Lung (tissue), 12 donors: ENCODE results near the gene KSR1. TPM values are rescaled to one million over a fixed set of nuclear protein-coding genes. Genes with fewer than 3 reads are reported as not detected.

Experiments used
- ATAC-seq: fragments of 200-7000 bp; cut with Tn5 transposase; one replicate; pipeline ENCODE4 v1.9.1; 2020; ENCODE audit warnings: moderate number of reproducible peaks; ENCODE audit not compliant: insufficient read depth, low FRiP score
- DNase-seq, 3 donors: peaks; one replicate each; pipeline ENCODE4 v3.0.0-alpha.2; 2013 to 2017
- H3K27ac ChIP-seq, 2 donors: one replicate each; pipeline ENCODE4 v1.5.1; 2013; ENCODE audit warnings: mild to moderate bottlenecking in 2 of 2, moderate library complexity in 2 of 2, control low read depth in 1 of 2, inconsistent platforms in 1 of 2, low read depth in 1 of 2, low read length in 1 of 2
- H3K27me3 ChIP-seq, 3 donors: one replicate each; pipeline ENCODE4 v1.5.1; 2013; ENCODE audit warnings: low read length in 2 of 3; ENCODE audit not compliant: control insufficient read depth in 3 of 3, insufficient read depth in 3 of 3
- H3K36me3 ChIP-seq, 4 donors: one replicate each; pipeline ENCODE4 v1.5.1; 2013; ENCODE audit warnings: low read length in 4 of 4, mild to moderate bottlenecking in 1 of 4, moderate library complexity in 1 of 4; ENCODE audit not compliant: control insufficient read depth in 4 of 4, insufficient read depth in 4 of 4
- H3K4me1 ChIP-seq, 5 donors: one replicate each; pipeline ENCODE4 v1.5.1; 2013; ENCODE audit warnings: low read length in 5 of 5, mild to moderate bottlenecking in 2 of 5, moderate library complexity in 1 of 5; ENCODE audit not compliant: control insufficient read depth in 5 of 5, insufficient read depth in 5 of 5
- H3K4me3 ChIP-seq: one replicate; pipeline ENCODE4 v1.5.1; 2013; ENCODE audit warnings: mild to moderate bottlenecking, control low read depth, moderate library complexity
- H3K9ac ChIP-seq, 2 donors: one replicate each; pipeline ENCODE4 v1.5.1; 2013; ENCODE audit warnings: low read length in 2 of 2, control low read depth in 1 of 2; ENCODE audit not compliant: insufficient read depth in 1 of 2
- H3K9me3 ChIP-seq, 4 donors: one replicate each; pipeline ENCODE4 v1.5.1; 2013; ENCODE audit warnings: low read length in 3 of 4, mild to moderate bottlenecking in 1 of 4, moderate library complexity in 1 of 4; ENCODE audit not compliant: control insufficient read depth in 4 of 4, insufficient read depth in 3 of 4
- WGBS, 2 donors: extraction: QIAGEN DNeasy Blood & Tissue Kit; methylation state at CpG; one replicate each; pipeline ENCODE4 v1.1.7; 2013; 5-methylcytosine and 5-hydroxymethylcytosine counted together
- polyA plus RNA-seq, 2 donors: library from polyadenylated mRNA; stranded (reverse); fragments of 200-250 nt; gene quantifications; one replicate each; pipeline ENCODE4 v1.2.1, GENCODE V29; 2013
- total RNA-seq, 2 donors: library from RNA; depleted of rRNA in 1 of 2; stranded (reverse); fragments of >200 nt in 1 of 2; gene quantifications; one replicate each; pipeline ENCODE4 v1.2.1, GENCODE V29; 2014 to 2021
- TF ChIP-seq, protein P1 (sequence below): IDR thresholded peaks from 2 replicates; pipeline ENCODE4 v1.5.1; 2012; ENCODE audit warnings: mild to moderate bottlenecking; ENCODE audit errors: control extremely low read depth, extremely low read depth
- donor health status: control.
- donor health status: control.
- donor health status: Bipolar disorder and iron deficiency.
- donor health status: healthy.
- donor health status: DM: yes; HTN: yes; CAD: no.

The KSR1 gene
- total and polyA plus RNA-seq, 4 donors: 26.8 to 70.0 (median 42.3) TPM

DNA sequence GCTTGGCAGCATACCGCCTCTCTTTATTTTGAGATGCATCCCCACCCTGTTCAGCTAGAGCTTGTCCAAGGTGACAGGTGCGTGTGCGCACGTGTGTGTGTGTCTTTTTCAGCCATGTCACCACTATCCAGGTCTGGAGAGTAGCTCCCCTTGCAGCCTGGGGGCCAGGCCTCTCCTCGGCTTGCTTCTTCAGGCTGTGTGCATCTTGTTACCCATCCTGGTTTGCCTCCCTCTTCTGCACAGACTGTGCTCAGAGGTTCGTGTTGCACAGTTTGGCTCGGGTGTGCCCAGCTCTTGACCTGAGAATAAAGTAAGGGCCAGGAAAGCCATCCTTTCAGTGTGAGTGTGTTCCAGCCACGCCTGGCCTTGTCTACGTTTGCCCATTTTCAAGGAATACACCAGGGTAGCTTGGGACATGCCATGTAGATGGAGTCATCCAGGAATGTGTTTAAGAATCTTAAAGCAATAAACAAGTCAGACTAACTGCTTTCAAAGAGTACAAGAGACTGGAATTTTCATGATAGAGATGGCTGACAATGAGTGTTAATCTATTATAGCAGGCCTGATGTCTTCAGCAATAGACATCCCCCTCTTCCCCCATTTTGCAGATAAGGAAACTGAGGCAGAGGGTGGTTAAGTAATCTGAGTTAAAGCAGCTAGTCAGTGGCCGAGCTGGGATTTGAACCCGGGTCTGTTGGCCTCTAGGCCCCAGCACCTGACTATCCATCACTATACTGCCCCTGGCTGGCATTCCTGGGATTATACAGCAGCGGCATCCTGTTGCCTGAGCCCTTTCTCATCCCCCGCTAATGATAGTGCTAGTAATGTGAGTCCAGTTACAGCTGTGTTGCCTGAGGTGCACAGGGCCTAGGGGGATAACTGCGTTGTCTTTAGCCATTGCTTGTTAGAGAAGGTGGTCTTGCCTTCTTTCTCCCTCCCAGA lies 77.9 kb downstream of the KSR1 start:
- WGBS, 2 donors: 86 to 91% methylated on average over 14 of the region's 14 CpGs
- H3K9ac ChIP-seq: no peak overlapping the region
- H3K27ac ChIP-seq: no peak overlapping the region
- DNase-seq (no peak), ATAC-seq (no peak)
- no peaks in the 10 kb centered on the region for H3K9me3 ChIP-seq
- H3K36me3 ChIP-seq: no peaks in the 10 kb centered on the region
- no peak overlapping the region for H3K4me3 ChIP-seq
- H3K27me3 ChIP-seq: no peaks in the 10 kb centered on the region
- H3K4me1 ChIP-seq: peaks cover 0 to 49% (median 32%) of the 10 kb centered on the region in 5 donors
- TF ChIP-seq, protein P1, sequence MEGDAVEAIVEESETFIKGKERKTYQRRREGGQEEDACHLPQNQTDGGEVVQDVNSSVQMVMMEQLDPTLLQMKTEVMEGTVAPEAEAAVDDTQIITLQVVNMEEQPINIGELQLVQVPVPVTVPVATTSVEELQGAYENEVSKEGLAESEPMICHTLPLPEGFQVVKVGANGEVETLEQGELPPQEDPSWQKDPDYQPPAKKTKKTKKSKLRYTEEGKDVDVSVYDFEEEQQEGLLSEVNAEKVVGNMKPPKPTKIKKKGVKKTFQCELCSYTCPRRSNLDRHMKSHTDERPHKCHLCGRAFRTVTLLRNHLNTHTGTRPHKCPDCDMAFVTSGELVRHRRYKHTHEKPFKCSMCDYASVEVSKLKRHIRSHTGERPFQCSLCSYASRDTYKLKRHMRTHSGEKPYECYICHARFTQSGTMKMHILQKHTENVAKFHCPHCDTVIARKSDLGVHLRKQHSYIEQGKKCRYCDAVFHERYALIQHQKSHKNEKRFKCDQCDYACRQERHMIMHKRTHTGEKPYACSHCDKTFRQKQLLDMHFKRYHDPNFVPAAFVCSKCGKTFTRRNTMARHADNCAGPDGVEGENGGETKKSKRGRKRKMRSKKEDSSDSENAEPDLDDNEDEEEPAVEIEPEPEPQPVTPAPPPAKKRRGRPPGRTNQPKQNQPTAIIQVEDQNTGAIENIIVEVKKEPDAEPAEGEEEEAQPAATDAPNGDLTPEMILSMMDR: no peak

DNA sequence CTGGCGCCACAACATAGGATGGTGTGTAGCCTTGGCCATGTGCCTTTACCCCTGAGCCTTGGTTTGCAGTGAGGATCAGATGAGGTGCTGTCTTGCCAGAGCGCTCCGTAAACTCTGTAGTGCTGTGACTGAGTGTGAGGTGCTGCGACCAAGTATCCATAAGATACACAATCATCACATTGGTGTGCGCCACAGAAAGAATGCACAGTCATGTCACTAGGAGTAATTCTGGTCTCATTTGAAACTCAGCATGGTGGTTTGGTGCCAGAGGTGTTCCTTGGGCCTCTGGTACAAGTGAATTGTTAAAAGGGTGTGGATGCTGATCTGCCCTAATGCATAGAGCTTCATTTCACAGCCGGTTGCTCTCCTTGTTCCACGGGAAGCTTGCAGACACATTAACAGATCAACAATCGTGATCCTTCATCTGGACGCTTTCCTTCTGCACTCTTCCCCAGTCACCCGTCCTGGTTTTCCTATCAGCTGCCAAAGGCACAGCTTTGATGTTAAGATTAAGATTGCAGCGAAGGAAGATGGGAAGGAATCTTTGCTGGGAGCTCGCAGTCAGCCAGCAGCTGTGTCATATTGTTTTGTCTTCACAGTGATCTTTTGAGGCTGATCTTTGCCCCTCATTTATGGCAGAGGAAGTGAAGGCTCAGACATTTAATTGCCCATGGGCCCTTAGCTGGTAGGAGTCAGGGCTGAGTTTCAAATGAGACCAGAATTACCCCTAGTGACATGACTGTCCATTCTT lies 79.1 kb downstream of the KSR1 start:
- Histone ChIP-seq H3K27me3 (no peaks in the 10 kb centered on the region), H3K4me3 (no peak overlapping the region), H3K9ac (peak overlapping the region in 1 of 2 donors; percentile 46), H3K9me3 (no peaks in the 10 kb centered on the region), H3K36me3 (no peaks in the 10 kb centered on the region), H3K27ac (peak overlapping the region in 1 of 2 donors; percentile 66), H3K4me1 (peaks cover 0 to 54% (median 39%) of the 10 kb centered on the region in 5 donors)
- TF ChIP-seq, protein P1: no peak
- no peak for ATAC-seq
- 77 to 85% methylated on average over 12 of the region's 12 CpGs for WGBS, 2 donors
- peak in 2 of 3 donors; percentile 71 to 73 for DNase-seq

DNA sequence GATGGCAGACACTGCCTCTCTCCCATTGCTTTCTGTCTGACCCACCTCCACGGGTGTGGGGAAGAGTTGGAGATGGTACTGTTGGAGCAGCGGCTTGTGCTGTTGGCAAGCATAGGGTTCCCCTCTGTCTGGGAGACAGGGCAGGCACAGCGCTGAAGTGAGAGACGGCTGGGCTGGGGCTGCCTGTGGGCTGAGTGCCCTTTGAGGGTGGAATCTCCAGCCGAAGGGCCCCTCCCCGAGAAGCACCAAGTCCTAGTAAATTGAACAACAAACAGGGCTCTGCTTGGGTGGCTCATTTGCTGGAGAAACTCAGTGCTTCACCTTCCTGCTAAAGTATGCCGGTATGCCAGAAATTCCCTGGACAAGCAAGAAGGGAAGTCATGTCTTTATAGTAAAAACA lies 79.7 kb downstream of the KSR1 start:
- Histone ChIP-seq H3K4me3 (no peak overlapping the region), H3K9ac (no peak overlapping the region), H3K27me3 (no peaks in the 10 kb centered on the region), H3K9me3 (no peaks in the 10 kb centered on the region), H3K36me3 (no peaks in the 10 kb centered on the region), H3K27ac (peak overlapping the region in 1 of 2 donors; percentile 66), H3K4me1 (peaks cover 0 to 58% (median 44%) of the 10 kb centered on the region in 5 donors)
- DNase-seq (no peak), ATAC-seq (no peak)
- 80 to 82% methylated on average over 7 of the region's 7 CpGs for WGBS, 2 donors
- TF ChIP-seq, protein P1: no peak
